Gastroesophageal sphincter (tissue), 4 donors: ENCODE measurements around the gene TXNRD3. TPM values are rescaled to one million over a fixed set of nuclear protein-coding genes. Genes with fewer than 3 reads are reported as not detected.

Experiments
- ATAC-seq: fragments of 150-250 bp; one replicate; pipeline ENCODE4 v1.9.1; 2016; ENCODE audit warnings: mild to moderate bottlenecking, moderate library complexity
- H3K27ac ChIP-seq, 4 donors: fragments of 200-600 bp; sonication (generic) in 3 of 4; 1 replicate in 3 of 4; 2 replicates in 1 of 4; pipeline ENCODE4 v1.5.1; 2016 to 2019
- H3K27me3 ChIP-seq: fragments of 200-600 bp; sonication (generic); one replicate; pipeline ENCODE4 v1.5.1; 2019
- H3K36me3 ChIP-seq, 2 donors: fragments of 200-600 bp; sonication (generic); one replicate each; pipeline ENCODE4 v1.5.1; 2019; ENCODE audit warnings: control low read depth in 1 of 2
- H3K4me1 ChIP-seq, 3 donors: fragments of 200-600 bp; sonication (generic); 1 replicate in 2 of 3; 2 replicates in 1 of 3; pipeline ENCODE4 v1.5.1; 2016 to 2019; ENCODE audit warnings: control low read depth in 2 of 3
- H3K4me3 ChIP-seq, 2 donors: fragments of 200-600 bp; sonication (generic); one replicate each; pipeline ENCODE4 v1.5.1; 2019; ENCODE audit warnings: mild to moderate bottlenecking in 1 of 2, moderate library complexity in 1 of 2
- H3K9me3 ChIP-seq, 3 donors: fragments of 200-600 bp; sonication (generic); one replicate each; pipeline ENCODE4 v1.5.1; 2017 to 2019; ENCODE audit warnings: control low read depth in 2 of 3
- CTCF ChIP-seq, 4 experiments: fragments of 200-600 bp in 2 of 4; fragments of 450-650 bp in 2 of 4; sonication (generic) in 1 of 4; IDR thresholded peaks; one replicate each; pipeline ENCODE4 v1.5.1; 2017 to 2019; ENCODE audit warnings: antibody characterized with exemption in 4 of 4, mild to moderate bottlenecking in 2 of 4, moderate library complexity in 2 of 4
- EP300 ChIP-seq: sonication (generic); formaldehyde crosslinking; IDR thresholded peaks from one replicate; pipeline ENCODE4 v1.6.1; 2017; ENCODE audit warnings: antibody characterized with exemption, mild to moderate bottlenecking
- POLR2A ChIP-seq, 2 donors: fragments of 450-650 bp; IDR thresholded peaks; one replicate each; pipeline ENCODE4 v1.6.1; 2017; ENCODE audit warnings: antibody characterized with exemption in 2 of 2, mild to moderate bottlenecking in 2 of 2, moderate library complexity in 1 of 2
- POLR2AphosphoS5 ChIP-seq: sonication (generic); formaldehyde crosslinking; IDR thresholded peaks from one replicate; pipeline ENCODE4 v1.6.1; 2017; ENCODE audit warnings: antibody characterized with exemption
- WGBS, 2 donors: methylation state at CpG; one replicate each; pipeline ENCODE4 v1.1.5; 2018; ENCODE audit warnings: low coverage in 1 of 2; 5-methylcytosine and 5-hydroxymethylcytosine counted together
- total RNA-seq, 4 donors: library from RNA; depleted of rRNA; stranded (reverse); fragments of >200 nt; gene quantifications; one replicate each; pipeline ENCODE4 v1.1.0, GENCODE V29; 2016

Gene TXNRD3
- total RNA-seq, 4 donors from 2014 or later: 14.3 to 24.7 (median 18.5) TPM

GRCh38 chr3:126616931-126617330 lies 38.0 kb downstream of the TXNRD3 start:
- no peak overlapping the region for H3K4me3 ChIP-seq
- 57 to 80% methylated on average over 1 to 2 of the region's 2 CpGs for WGBS, 2 donors
- H3K9me3 ChIP-seq: no peaks in the 10 kb centered on the region
- no peaks in the 10 kb centered on the region for H3K4me1 ChIP-seq
- ATAC-seq: no peak
- no peaks in the 10 kb centered on the region for H3K27me3 ChIP-seq
- no peak overlapping the region for H3K27ac ChIP-seq
- H3K36me3 ChIP-seq: peaks cover 0 to 81% of the 10 kb centered on the region in 2 donors
- TF ChIP-seq POLR2AphosphoS5 (no peak), CTCF (IDR thresholded peaks at IDR 0.05) (no peak)

GRCh38 chr3:126613479-126614188 lies 41.3 kb downstream of the TXNRD3 start:
- no peaks in the 10 kb centered on the region for H3K4me1 ChIP-seq
- TF ChIP-seq POLR2AphosphoS5: no peak
- no peak for TF ChIP-seq POLR2A (IDR thresholded peaks at IDR 0.05)
- no peak for TF ChIP-seq EP300
- no peak for TF ChIP-seq CTCF (IDR thresholded peaks at IDR 0.05)
- no peak for ATAC-seq
- no peak overlapping the region for H3K27ac ChIP-seq
- no peak overlapping the region for H3K4me3 ChIP-seq
- 60 to 79% methylated on average over 2 of the region's 2 CpGs for WGBS, 2 donors
- H3K27me3 ChIP-seq: no peaks in the 10 kb centered on the region
- H3K36me3 ChIP-seq: peaks cover 0 to 85% of the 10 kb centered on the region in 2 donors
- no peaks in the 10 kb centered on the region for H3K9me3 ChIP-seq

- no peak for ATAC-seq
- Histone ChIP-seq H3K27ac (no peak overlapping the region), H3K4me1 (no peaks in the 10 kb centered on the region), H3K9me3 (no peaks in the 10 kb centered on the region), H3K27me3 (no peaks in the 10 kb centered on the region), H3K4me3 (no peak overlapping the region), H3K36me3 (peaks cover 0 to 95% of the 10 kb centered on the region in 2 donors)
- WGBS, 2 donors: 88 to 98% methylated on average over 4 of the region's 4 CpGs
- TF ChIP-seq EP300: no peak
- no peak for TF ChIP-seq CTCF (IDR thresholded peaks at IDR 0.05)
- no peak for TF ChIP-seq POLR2A (IDR thresholded peaks at IDR 0.05)
- TF ChIP-seq POLR2AphosphoS5: no peak
Measured at GRCh38 chr3:126612479-126613205, 42.3 kb downstream of the TXNRD3 start.

- Histone ChIP-seq H3K9me3 (no peaks in the 10 kb centered on the region), H3K27ac (no peak overlapping the region), H3K4me1 (no peaks in the 10 kb centered on the region), H3K36me3 (peaks cover 0 to 98% of the 10 kb centered on the region in 2 donors), H3K27me3 (no peaks in the 10 kb centered on the region), H3K4me3 (no peak overlapping the region)
- TF ChIP-seq POLR2A (IDR thresholded peaks at IDR 0.05): no peak
- no peak for TF ChIP-seq CTCF (IDR thresholded peaks at IDR 0.05)
- no peak for TF ChIP-seq EP300
- TF ChIP-seq POLR2AphosphoS5: no peak
- no CpG with 5 or more reads among the region's 2 CpGs for WGBS, 2 donors
- no peak for ATAC-seq
Measured at GRCh38 chr3:126609909-126610308, 45.0 kb downstream of the TXNRD3 start.
